HG03064 (cell line): ENCODE results near the gene PLCB1.
A peak's percentile ranks its signal among the peaks of the same experiment; 100 is the strongest.

Experiments
- ATAC-seq: cut with Tn5 transposase; IDR thresholded peaks from one replicate; pipeline ENCODE4 v1.9.1; 2021; ENCODE audit warnings: low read depth; ENCODE audit not compliant: unreplicated experiment

The PLCB1 gene

GRCh38 chr20:8128291-8129060 is 3.6 kb upstream of the PLCB1 start:
- no peak for ATAC-seq

GRCh38 chr20:8129211-8129976 is 2.7 kb upstream of the PLCB1 start:
- ATAC-seq, result no peak

- ATAC-seq, result no peak
Observed at GRCh38 chr20:8130840-8131526, 1.1 kb upstream of the PLCB1 start.

- ATAC-seq, result peak; percentile 3
Observed at GRCh38 chr20:8132484-8133309, 631 bp downstream of the PLCB1 start.

GRCh38 chr20:8133310-8133768 is 1.3 kb downstream of the PLCB1 start:
- no peak for ATAC-seq

- ATAC-seq, result no peak
Observed at GRCh38 chr20:8133851-8134451, 1.9 kb downstream of the PLCB1 start.

GRCh38 chr20:8139899-8140298 is 7.8 kb downstream of the PLCB1 start:
- ATAC-seq, result no peak

GRCh38 chr20:8143474-8143873 is 11.4 kb downstream of the PLCB1 start:
- ATAC-seq, result no peak

- no peak for ATAC-seq
Observed at GRCh38 chr20:8144282-8145245, 12.5 kb downstream of the PLCB1 start.

GRCh38 chr20:8145246-8146168 is 13.4 kb downstream of the PLCB1 start:
- no peak for ATAC-seq

- ATAC-seq, result no peak
Observed at GRCh38 chr20:8147476-8147875, 15.4 kb downstream of the PLCB1 start.

GRCh38 chr20:8148501-8148900 is 16.4 kb downstream of the PLCB1 start:
- no peak for ATAC-seq

GRCh38 chr20:8150591-8150990 is 18.5 kb downstream of the PLCB1 start:
- ATAC-seq, result no peak

GRCh38 chr20:8151372-8151771 is 19.3 kb downstream of the PLCB1 start:
- no peak for ATAC-seq

- ATAC-seq, result no peak
Observed at GRCh38 chr20:8152183-8152582, 20.1 kb downstream of the PLCB1 start.

- no peak for ATAC-seq
Observed at GRCh38 chr20:8152847-8153246, 20.8 kb downstream of the PLCB1 start.

- no peak for ATAC-seq
Observed at GRCh38 chr20:8153281-8153908, 21.3 kb downstream of the PLCB1 start.
